H9 (cell line): ENCODE results near the gene SEZ6. TPM values are rescaled to one million over a fixed set of nuclear protein-coding genes. Genes with fewer than 3 reads are reported as not detected.

Experiments used
- DNase-seq: peaks from one replicate; pipeline ENCODE4 v3.0.0-alpha.2; 2017
- H2AFZ ChIP-seq: one replicate; pipeline ENCODE4 v1.6.1; 2013; ENCODE audit warnings: mild to moderate bottlenecking, low read length, control low read depth, moderate library complexity
- H2AK5ac ChIP-seq: 2 replicates; pipeline ENCODE4 v1.6.1; 2013; ENCODE audit warnings: low read length, control low read depth, mixed read lengths; ENCODE audit not compliant: insufficient read length
- H2BK120ac ChIP-seq: one replicate; pipeline ENCODE4 v1.6.1; 2013; ENCODE audit warnings: low read depth, mild to moderate bottlenecking, low read length, control low read depth, inconsistent platforms; ENCODE audit not compliant: poor library complexity, severe bottlenecking
- H2BK12ac ChIP-seq: 2 replicates; pipeline ENCODE4 v1.6.1; 2013; ENCODE audit warnings: low read length, control low read depth, mixed read lengths, low read depth; ENCODE audit not compliant: insufficient read length
- H2BK15ac ChIP-seq: 2 replicates; pipeline ENCODE4 v1.6.1; 2013; ENCODE audit warnings: low read depth, low read length, control low read depth
- H2BK20ac ChIP-seq: one replicate; pipeline ENCODE4 v1.6.1; 2013; ENCODE audit warnings: low read depth, mild to moderate bottlenecking, low read length, control low read depth, inconsistent platforms; ENCODE audit not compliant: poor library complexity, severe bottlenecking
- H2BK5ac ChIP-seq: 2 replicates; pipeline ENCODE4 v1.6.1; 2013; ENCODE audit warnings: low read length, control low read depth, mixed read lengths; ENCODE audit not compliant: insufficient read length
- H3K14ac ChIP-seq: 2 replicates; pipeline ENCODE4 v1.6.1; 2013; ENCODE audit warnings: low read length, control low read depth; ENCODE audit not compliant: insufficient read depth
- H3K18ac ChIP-seq: 2 replicates; pipeline ENCODE4 v1.6.1; 2013; ENCODE audit warnings: low read depth, mild to moderate bottlenecking, mixed read lengths, low read length, control low read depth; ENCODE audit not compliant: insufficient read length
- H3K23ac ChIP-seq: 2 replicates; pipeline ENCODE4 v1.6.1; 2013; ENCODE audit warnings: low read length, control low read depth, mixed read lengths, low read depth; ENCODE audit not compliant: insufficient read length
- H3K23me2 ChIP-seq: 2 replicates; pipeline ENCODE4 v1.6.1; 2013; ENCODE audit warnings: low read depth, mild to moderate bottlenecking, mixed read lengths, low read length, control low read depth; ENCODE audit not compliant: insufficient read length, poor library complexity, severe bottlenecking
- H3K27ac ChIP-seq: 2 replicates; pipeline ENCODE4 v1.5.1; 2013; ENCODE audit warnings: low read length, control low read depth, mixed read lengths, low read depth; ENCODE audit not compliant: insufficient read length
- H3K27me3 ChIP-seq: 2 replicates; pipeline ENCODE4 v1.6.1; 2013; ENCODE audit warnings: low read length, control low read depth, inconsistent platforms; ENCODE audit not compliant: insufficient read depth
- H3K4ac ChIP-seq: 2 replicates; pipeline ENCODE4 v1.6.1; 2013; ENCODE audit warnings: low read depth, mild to moderate bottlenecking, control low read depth, inconsistent platforms, low read length, moderate library complexity
- H3K4me1 ChIP-seq: 2 replicates; pipeline ENCODE4 v1.6.1; 2013; ENCODE audit warnings: low read length, control low read depth, inconsistent platforms; ENCODE audit not compliant: insufficient read depth
- H3K4me2 ChIP-seq: 2 replicates; pipeline ENCODE4 v1.6.1; 2013; ENCODE audit warnings: low read length, control low read depth, mixed read lengths; ENCODE audit not compliant: insufficient read length, insufficient read depth
- H3K56ac ChIP-seq: 2 replicates; pipeline ENCODE4 v1.6.1; 2013; ENCODE audit warnings: low read depth, mild to moderate bottlenecking, mixed read lengths, low read length, control low read depth; ENCODE audit not compliant: insufficient read length
- H3K79me1 ChIP-seq: 2 replicates; pipeline ENCODE4 v1.6.1; 2013; ENCODE audit warnings: low read depth, mild to moderate bottlenecking, moderate library complexity, low read length, control low read depth, inconsistent platforms; ENCODE audit not compliant: insufficient read depth, poor library complexity, severe bottlenecking
- H3K79me2 ChIP-seq: 2 replicates; pipeline ENCODE4 v1.6.1; 2013; ENCODE audit warnings: low read length, control low read depth, inconsistent platforms; ENCODE audit not compliant: insufficient read depth
- H3K9ac ChIP-seq: 2 replicates; pipeline ENCODE4 v1.6.1; 2013; ENCODE audit warnings: low read length, control low read depth, mixed read lengths; ENCODE audit not compliant: insufficient read length; ENCODE audit errors: extremely low read depth
- H3K9me3 ChIP-seq: one replicate; pipeline ENCODE4 v1.6.1; 2013; ENCODE audit warnings: low read depth, low read length, inconsistent platforms; ENCODE audit not compliant: control insufficient read depth
- H3T11ph ChIP-seq: one replicate; pipeline ENCODE4 v1.6.1; 2013; ENCODE audit warnings: mild to moderate bottlenecking, low read length, control low read depth, inconsistent platforms
- H4K20me1 ChIP-seq: one replicate; pipeline ENCODE4 v1.6.1; 2013; ENCODE audit not compliant: control insufficient read depth, insufficient read length, insufficient read depth
- H4K5ac ChIP-seq: 2 replicates; pipeline ENCODE4 v1.6.1; 2013; ENCODE audit warnings: low read depth, mild to moderate bottlenecking, mixed read lengths, low read length, control low read depth; ENCODE audit not compliant: insufficient read length
- H4K8ac ChIP-seq: replicated peaks from 2 replicates; pipeline ENCODE4 v1.6.1; 2013; ENCODE audit warnings: low read length, control low read depth, mixed read lengths, low read depth; ENCODE audit not compliant: insufficient read length
- H4K91ac ChIP-seq: 2 replicates; pipeline ENCODE4 v1.6.1; 2013; ENCODE audit warnings: low read depth, mild to moderate bottlenecking, moderate library complexity, mixed read lengths, low read length, control low read depth; ENCODE audit not compliant: insufficient read length
- H3K27ac Mint-ChIP-seq, 3 experiments: 2 replicates in 2 of 3; 3 replicates in 1 of 3; pipeline ENCODE4 v1.8.0; 2020 to 2021; ENCODE audit warnings: mixed read lengths in 3 of 3, mild to moderate bottlenecking in 1 of 3, moderate library complexity in 1 of 3
- H3K27me3 Mint-ChIP-seq: 2 replicates; pipeline ENCODE4 v1.8.0; 2021; ENCODE audit warnings: low read depth, mild to moderate bottlenecking, moderate library complexity, mixed read lengths
- H3K36me3 Mint-ChIP-seq, 3 experiments: 2 replicates in 2 of 3; 3 replicates in 1 of 3; pipeline ENCODE4 v1.8.0; 2020 to 2021; ENCODE audit warnings: low read depth in 3 of 3, mixed read lengths in 3 of 3; ENCODE audit not compliant: insufficient read depth in 1 of 3
- H3K4me1 Mint-ChIP-seq, 2 experiments: 2 replicates each; pipeline ENCODE4 v1.8.0; 2020; ENCODE audit warnings: mixed read lengths in 2 of 2
- H3K4me3 Mint-ChIP-seq, 2 experiments: 2 replicates in 1 of 2; 3 replicates in 1 of 2; pipeline ENCODE4 v1.8.0; 2020 to 2021; ENCODE audit warnings: mild to moderate bottlenecking in 2 of 2, mixed read lengths in 2 of 2, moderate library complexity in 1 of 2
- H3K9me3 Mint-ChIP-seq, 2 experiments: 2 replicates in 1 of 2; 3 replicates in 1 of 2; pipeline ENCODE4 v1.8.0; 2020; ENCODE audit warnings: mild to moderate bottlenecking in 2 of 2, mixed read lengths in 2 of 2, moderate library complexity in 1 of 2
- CTCF ChIP-seq: fragments of 200-600 bp; sonication (generic); conservative IDR thresholded peaks from 3 replicates; pipeline ENCODE4 v1.8.0; 2021; ENCODE audit warnings: antibody characterized with exemption, mild to moderate bottlenecking
- WGBS: extraction: QIAGEN DNeasy Blood & Tissue Kit; methylation state at CpG from one replicate; pipeline ENCODE4 v1.1.7; 2013; ENCODE audit warnings: missing lambda C conversion rate, low lambda C conversion rate, mixed read lengths; ENCODE audit not compliant: insufficient read length; ENCODE audit errors: extremely low coverage; 5-methylcytosine and 5-hydroxymethylcytosine counted together
- total RNA-seq: library from RNA; stranded (reverse); gene quantifications from 2 replicates; pipeline ENCODE4 v1.2.1, GENCODE V29; 2021

SEZ6 gene
- total RNA-seq, 1 experiment from 2014 or later: 1.8 TPM

- H3K27ac ChIP-seq: no peak overlapping the region
- H3K56ac ChIP-seq: no peak overlapping the region
- no peaks in the 10 kb centered on the region for H3K23me2 ChIP-seq
- Mint-ChIP-seq H3K4me3 (no peak overlapping the region), H3K27ac (no peak overlapping the region), H3K36me3 (no peaks in the 10 kb centered on the region), H3K27me3 (peaks cover 13% of the 10 kb centered on the region), H3K4me1 (peaks cover 60 to 64% of the 10 kb centered on the region in 2 experiments), H3K9me3 (no peaks in the 10 kb centered on the region)
- no peaks in the 10 kb centered on the region for H3K9me3 ChIP-seq
- no peak overlapping the region for H3K18ac ChIP-seq
- no CpG with 5 or more reads among the region's 8 CpGs for WGBS
- no peak for DNase-seq
- H2BK5ac ChIP-seq: no peak overlapping the region
- H4K91ac ChIP-seq: no peak overlapping the region
- H2BK120ac ChIP-seq: no peak overlapping the region
- no peaks in the 10 kb centered on the region for H3K27me3 ChIP-seq
- no peak overlapping the region for H3K9ac ChIP-seq
- no peak overlapping the region for H2BK15ac ChIP-seq
- no peak overlapping the region for H2AFZ ChIP-seq
- H3K4ac ChIP-seq: no peak overlapping the region
- no peak overlapping the region for H4K5ac ChIP-seq
- H3K79me1 ChIP-seq: no peaks in the 10 kb centered on the region
- no peak overlapping the region for H2BK12ac ChIP-seq
- H3K79me2 ChIP-seq: no peaks in the 10 kb centered on the region
- H3K23ac ChIP-seq: no peak overlapping the region
- no peak overlapping the region for H4K8ac ChIP-seq
- H4K20me1 ChIP-seq: no peaks in the 10 kb centered on the region
- H3K4me1 ChIP-seq: peaks cover 29% of the 10 kb centered on the region
- H3K14ac ChIP-seq: no peak overlapping the region
- H3K4me2 ChIP-seq: no peak overlapping the region
- no peak for TF ChIP-seq CTCF
- no peak overlapping the region for H3T11ph ChIP-seq
- no peak overlapping the region for H2AK5ac ChIP-seq
- no peak overlapping the region for H2BK20ac ChIP-seq
Observed at GRCh38 chr17:29020576-29020975, 14.7 kb upstream of the SEZ6 start.
